GM12801 (cell line): ENCODE results near the gene DPYSL3.

ENCODE experiments used
- CTCF ChIP-seq: IDR thresholded peaks from one replicate; pipeline ENCODE4 v1.5.1; 2011; ENCODE audit warnings: control low read depth; ENCODE audit not compliant: insufficient read length; ENCODE audit errors: extremely low read depth

The DPYSL3 gene

DNA sequence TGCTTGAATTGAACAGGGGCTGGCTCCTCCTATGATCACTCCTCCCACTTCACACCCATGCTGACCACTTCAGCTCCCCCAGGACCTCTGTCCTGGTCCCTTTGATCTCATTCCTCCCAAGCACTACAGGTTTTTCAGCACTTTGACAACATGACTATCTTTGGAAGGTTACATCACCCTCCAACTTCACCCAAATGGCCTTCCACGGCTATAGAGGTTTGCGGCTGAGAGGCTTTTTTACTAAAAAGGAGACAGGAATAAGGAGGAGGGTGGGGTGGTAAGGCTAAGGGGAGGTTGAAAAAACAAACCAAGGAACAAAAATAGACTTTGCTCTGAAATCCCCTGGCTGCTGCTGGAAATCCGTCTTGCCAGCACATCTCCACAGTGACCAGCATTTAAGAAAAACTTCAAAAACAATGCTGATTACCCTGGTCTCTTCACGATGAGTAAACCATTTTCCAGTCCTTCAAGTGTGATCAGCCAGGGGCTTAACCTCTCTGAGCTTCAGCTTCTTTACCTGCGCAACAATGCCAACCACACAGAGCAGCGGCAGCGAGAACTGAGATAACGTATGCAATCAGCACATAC is 102.7 kb downstream of the DPYSL3 start:
- TF ChIP-seq CTCF = no peak

DNA sequence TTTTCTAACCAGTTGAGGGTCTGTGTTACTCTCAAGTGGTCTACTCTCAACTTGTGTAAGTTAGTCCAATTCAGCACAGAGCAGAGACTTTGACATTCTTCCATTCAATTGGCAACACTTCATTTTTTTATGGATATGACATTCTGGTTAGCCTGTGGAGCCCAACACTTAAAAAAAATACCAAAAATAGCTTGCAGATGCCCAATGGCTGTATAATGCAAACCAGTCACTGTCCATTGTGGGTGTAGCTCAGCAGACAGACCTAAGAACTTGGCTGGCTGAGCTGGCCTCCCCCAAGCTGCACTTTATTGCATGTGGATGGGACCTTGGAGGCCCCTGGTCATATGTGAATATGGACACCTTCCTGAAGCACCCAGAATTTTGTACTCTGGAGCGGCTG is 103.2 kb downstream of the DPYSL3 start:
- no peak for TF ChIP-seq CTCF

DNA sequence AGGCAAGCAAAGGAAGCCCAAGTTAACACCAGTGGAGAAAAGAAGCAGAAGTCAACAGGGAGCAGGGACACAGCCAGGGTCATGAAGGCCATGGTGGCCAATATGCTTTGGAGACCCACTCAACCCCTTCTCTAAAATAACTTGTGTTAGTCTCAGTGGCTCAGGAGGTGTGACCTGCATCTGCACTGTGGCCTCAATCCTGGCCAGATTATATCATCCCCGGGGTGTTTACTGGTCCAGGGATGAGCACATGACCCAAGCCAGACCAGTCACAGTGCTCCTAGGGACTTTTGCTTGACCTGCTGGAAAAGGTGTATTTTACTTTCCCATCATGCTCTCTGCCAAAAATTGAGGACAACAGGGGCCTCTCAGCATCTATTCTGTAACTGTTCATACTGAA is 105.2 kb downstream of the DPYSL3 start:
- no peak for TF ChIP-seq CTCF

GRCh38 chr5:147403651-147404640 is 105.9 kb downstream of the DPYSL3 start:
- TF ChIP-seq CTCF = no peak

DNA sequence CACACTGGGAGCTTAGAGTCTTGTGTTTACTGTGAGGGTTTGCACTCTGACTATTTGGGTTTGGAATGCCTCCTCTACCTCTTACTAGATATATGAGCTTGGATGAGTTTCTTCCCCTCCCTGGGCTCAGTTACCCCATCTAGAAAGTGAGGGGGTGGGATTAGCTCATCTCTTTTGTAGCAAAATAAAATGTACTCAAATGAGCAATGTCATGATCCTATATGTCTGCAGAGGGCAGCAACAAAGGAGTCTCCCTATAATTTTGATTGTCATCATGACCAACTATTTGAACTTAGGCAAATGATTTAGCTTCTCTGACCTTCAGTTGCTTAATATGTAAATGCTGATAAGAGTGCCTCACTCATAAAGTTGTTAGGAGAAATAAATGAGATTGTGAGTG is 109.0 kb downstream of the DPYSL3 start:
- TF ChIP-seq CTCF = no peak

GRCh38 chr5:147400126-147400809 is 109.6 kb downstream of the DPYSL3 start:
- no peak for TF ChIP-seq CTCF

- no peak for TF ChIP-seq CTCF
These were observed 111.0 kb downstream of the DPYSL3 start for GRCh38 chr5:147398860-147399259.
